Activated CD4-positive, CD25-positive, alpha-beta regulatory T cell (primary cell): Measurements from ENCODE around the gene CD247.
A peak's percentile ranks its signal among the peaks of the same experiment; 100 is the strongest.

ENCODE experiments used
- DNase-seq, 4 experiments: peaks; one replicate each; lab custom pipeline; 2025; lab: John Stamatoyannopoulos, UW

The CD247 gene

GRCh38 chr1:167413328-167413727 is 105.0 kb downstream of the CD247 start:
- no peak for DNase-seq

GRCh38 chr1:167412920-167413319 is 105.4 kb downstream of the CD247 start:
- no peak for DNase-seq

GRCh38 chr1:167412072-167412471 is 106.3 kb downstream of the CD247 start:
- DNase-seq = no peak

GRCh38 chr1:167409183-167409582 is 109.1 kb downstream of the CD247 start:
- no peak for DNase-seq

GRCh38 chr1:167408355-167408754 is 110.0 kb downstream of the CD247 start:
- no peak for DNase-seq

GRCh38 chr1:167404908-167405307 is 113.4 kb downstream of the CD247 start:
- DNase-seq = no peak

GRCh38 chr1:167404161-167404888 is 114.0 kb downstream of the CD247 start:
- no peak for DNase-seq

GRCh38 chr1:167401260-167401873 is 117.0 kb downstream of the CD247 start:
- peak; percentile 8 to 20 (median 14) for DNase-seq

- no peak for DNase-seq
Measured at GRCh38 chr1:167400359-167400953, 117.9 kb downstream of the CD247 start.

- DNase-seq = no peak
Measured at GRCh38 chr1:167392200-167392696, 126.1 kb downstream of the CD247 start.

- no peak for DNase-seq
Measured at GRCh38 chr1:167388976-167389375, 129.4 kb downstream of the CD247 start.

- no peak for DNase-seq
Measured at GRCh38 chr1:167387251-167387910, 130.9 kb downstream of the CD247 start.
